Nephron progenitor cell (in vitro differentiated cells): ENCODE data around the gene PRIMA1.

Experiments
- DNase-seq: peaks from one replicate; pipeline ENCODE4 v3.0.0; 2021
- H3K27ac Mint-ChIP-seq: 2 replicates; pipeline ENCODE4 v1.8.0; 2021; ENCODE audit warnings: mild to moderate bottlenecking, moderate library complexity, mixed read lengths
- H3K27me3 Mint-ChIP-seq: 2 replicates; pipeline ENCODE4 v1.8.0; 2021; ENCODE audit warnings: mild to moderate bottlenecking, low read depth, mixed read lengths; ENCODE audit not compliant: poor library complexity
- H3K36me3 Mint-ChIP-seq: 2 replicates; pipeline ENCODE4 v1.8.0; 2021; ENCODE audit warnings: low read depth, mixed read lengths
- H3K4me1 Mint-ChIP-seq: 2 replicates; pipeline ENCODE4 v1.8.0; 2021; ENCODE audit warnings: mixed read lengths
- H3K4me3 Mint-ChIP-seq: 2 replicates; pipeline ENCODE4 v1.8.0; 2021; ENCODE audit warnings: mild to moderate bottlenecking, moderate library complexity, mixed read lengths
- H3K9me3 Mint-ChIP-seq: 2 replicates; pipeline ENCODE4 v1.8.0; 2021; ENCODE audit warnings: mild to moderate bottlenecking, moderate library complexity, mixed read lengths
- CTCF ChIP-seq: fragments of 200-600 bp; sonication (generic); IDR thresholded peaks from 2 replicates; pipeline ENCODE4 v1.5.0; 2021; ENCODE audit warnings: antibody characterized with exemption

The PRIMA1 gene

GRCh38 chr14:93720981-93721483 lies 67.3 kb downstream of the PRIMA1 start:
- Mint-ChIP-seq H3K4me1 (peaks cover 16% of the 10 kb centered on the region), H3K4me3 (no peak overlapping the region), H3K27ac (peak overlapping the region; percentile 94), H3K27me3 (no peaks in the 10 kb centered on the region), H3K36me3 (no peaks in the 10 kb centered on the region), H3K9me3 (no peaks in the 10 kb centered on the region)
- TF ChIP-seq CTCF: no peak
- no peak for DNase-seq

GRCh38 chr14:93720076-93720815 lies 68.0 kb downstream of the PRIMA1 start:
- no peaks in the 10 kb centered on the region for H3K27me3 Mint-ChIP-seq
- no peak for TF ChIP-seq CTCF
- H3K9me3 Mint-ChIP-seq: no peaks in the 10 kb centered on the region
- H3K4me1 Mint-ChIP-seq: peaks cover 16% of the 10 kb centered on the region
- no peak for DNase-seq
- no peaks in the 10 kb centered on the region for H3K36me3 Mint-ChIP-seq
- H3K27ac Mint-ChIP-seq: peak overlapping the region; percentile 74
- no peak overlapping the region for H3K4me3 Mint-ChIP-seq

DNA sequence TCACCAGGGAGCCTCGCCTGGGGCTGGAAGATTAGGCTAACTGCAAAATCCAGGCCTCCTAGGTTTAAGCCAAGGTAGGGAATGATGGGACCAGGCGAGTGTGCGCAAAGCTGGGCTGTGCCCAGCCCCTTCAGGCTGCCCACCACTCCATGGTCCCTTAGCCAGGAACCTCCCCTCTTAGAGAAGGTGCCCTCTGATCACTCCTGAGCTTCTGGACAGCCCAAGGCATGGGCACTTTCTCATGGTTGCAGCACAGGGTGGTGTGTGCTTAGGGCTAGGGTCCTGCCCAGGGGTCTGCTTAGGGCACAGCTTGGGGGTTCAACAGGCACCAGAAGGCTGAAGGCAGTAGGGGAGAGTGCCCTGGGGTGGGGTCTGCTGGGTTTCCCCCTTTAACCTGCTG lies 69.0 kb downstream of the PRIMA1 start:
- no peaks in the 10 kb centered on the region for H3K9me3 Mint-ChIP-seq
- H3K4me3 Mint-ChIP-seq: no peak overlapping the region
- H3K27ac Mint-ChIP-seq: no peak overlapping the region
- H3K36me3 Mint-ChIP-seq: no peaks in the 10 kb centered on the region
- H3K4me1 Mint-ChIP-seq: peaks cover 22% of the 10 kb centered on the region
- no peak for DNase-seq
- H3K27me3 Mint-ChIP-seq: no peaks in the 10 kb centered on the region
- TF ChIP-seq CTCF: no peak

DNA sequence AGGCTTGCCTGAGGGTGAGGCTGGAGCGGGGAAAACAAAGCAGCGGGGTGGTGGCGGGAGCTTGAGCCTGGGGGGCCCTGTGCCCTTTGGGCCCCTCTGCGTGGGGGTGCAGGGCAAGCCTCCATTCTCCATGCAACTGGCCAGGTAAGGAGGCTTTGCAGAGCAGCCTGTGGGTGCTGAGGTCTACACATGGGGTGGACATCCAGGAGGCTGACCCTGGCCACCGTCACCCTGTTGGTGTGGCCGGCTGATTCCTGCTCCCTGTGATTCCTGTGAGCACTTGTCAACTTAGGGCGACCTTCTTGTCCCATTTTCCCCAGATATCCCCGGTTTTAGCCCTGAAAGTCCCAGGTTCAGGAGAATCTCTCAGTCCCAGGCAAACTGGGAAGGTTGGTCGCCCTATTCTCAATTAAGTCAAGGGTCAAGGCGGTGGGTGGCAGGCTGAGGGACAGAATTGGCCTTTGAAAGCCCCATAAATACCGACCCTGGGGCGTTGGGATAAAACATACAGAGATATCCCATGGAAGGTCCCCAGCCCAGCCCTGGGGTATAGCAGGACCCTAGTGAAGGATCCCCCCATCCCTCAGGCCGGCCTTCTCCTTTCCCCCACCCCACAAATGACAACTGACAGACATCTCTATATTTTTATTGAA lies 70.5 kb downstream of the PRIMA1 start:
- H3K27me3 Mint-ChIP-seq: no peaks in the 10 kb centered on the region
- no peak overlapping the region for H3K27ac Mint-ChIP-seq
- H3K4me3 Mint-ChIP-seq: no peak overlapping the region
- peaks cover 22% of the 10 kb centered on the region for H3K4me1 Mint-ChIP-seq
- TF ChIP-seq CTCF: no peak
- H3K36me3 Mint-ChIP-seq: no peaks in the 10 kb centered on the region
- H3K9me3 Mint-ChIP-seq: no peaks in the 10 kb centered on the region
- DNase-seq: no peak

DNA sequence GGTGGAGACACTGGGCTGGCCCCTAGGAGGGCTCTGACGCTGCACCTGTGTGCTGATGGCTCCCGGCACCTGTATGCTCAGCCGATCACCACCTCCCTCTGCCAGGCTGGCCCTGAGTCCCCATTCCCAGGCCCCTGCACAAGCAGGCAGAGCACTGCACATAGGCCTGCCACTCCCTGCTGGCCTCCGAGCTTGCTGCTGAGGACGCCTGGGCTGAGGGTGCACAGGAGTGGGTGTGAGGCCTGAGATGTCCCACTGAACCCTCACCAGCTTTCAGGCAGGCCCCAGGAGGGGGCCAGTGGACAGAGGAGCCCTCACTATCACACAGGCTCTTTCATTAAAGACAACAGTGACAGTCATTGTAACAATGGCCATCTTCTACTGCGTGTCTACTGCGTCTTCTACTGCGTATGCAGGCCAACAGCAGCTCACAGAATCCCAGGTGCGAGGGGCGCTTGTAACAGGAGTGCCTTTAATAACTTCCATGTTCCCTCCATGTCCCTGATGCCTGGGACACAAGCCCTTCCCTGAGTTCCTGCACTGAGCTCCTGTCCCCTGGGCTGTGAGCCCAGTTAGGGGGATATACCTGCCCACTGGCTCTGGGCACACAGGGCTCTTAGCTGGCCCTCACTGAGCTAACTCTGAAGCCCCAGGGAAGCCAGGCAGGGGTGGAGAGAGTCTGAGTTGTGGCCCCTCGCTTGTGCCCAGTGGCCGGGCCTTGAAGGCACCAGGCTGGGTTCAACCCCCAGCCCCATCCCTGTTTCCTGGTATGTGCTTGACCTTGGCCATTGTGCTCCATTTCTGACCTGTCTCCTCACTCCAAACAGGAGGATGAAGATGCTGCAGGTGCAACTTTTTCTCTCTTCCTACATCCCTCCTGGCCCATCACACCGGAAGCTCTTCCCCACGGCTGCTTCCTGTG lies 71.3 kb downstream of the PRIMA1 start:
- H3K4me1 Mint-ChIP-seq: peaks cover 22% of the 10 kb centered on the region
- no peaks in the 10 kb centered on the region for H3K9me3 Mint-ChIP-seq
- no peak for TF ChIP-seq CTCF
- H3K36me3 Mint-ChIP-seq: no peaks in the 10 kb centered on the region
- no peak overlapping the region for H3K4me3 Mint-ChIP-seq
- DNase-seq: no peak
- H3K27me3 Mint-ChIP-seq: no peaks in the 10 kb centered on the region
- H3K27ac Mint-ChIP-seq: no peak overlapping the region
